KMS-11 (cell line): ENCODE measurements around the gene OR9G1.

Experiments used
- H2AFZ ChIP-seq: fragments of 200-600 bp; sonication (generic); 2 replicates; pipeline ENCODE4 v1.6.1; 2016; ENCODE audit warnings: antibody characterized with exemption, mixed run types, low read depth
- H3K27ac ChIP-seq: fragments of 200-600 bp; sonication (generic); 2 replicates; pipeline ENCODE4 v1.6.1; 2016; ENCODE audit warnings: mild to moderate bottlenecking, mixed run types
- H3K27me3 ChIP-seq: fragments of 200-600 bp; sonication (generic); 2 replicates; pipeline ENCODE4 v1.6.1; 2017; ENCODE audit warnings: mild to moderate bottlenecking, low read depth, mixed run types, moderate library complexity; ENCODE audit not compliant: insufficient read depth
- H3K36me3 ChIP-seq: fragments of 200-600 bp; sonication (generic); 2 replicates; pipeline ENCODE4 v1.6.1; 2017; ENCODE audit warnings: mild to moderate bottlenecking, mixed run types; ENCODE audit not compliant: insufficient read depth
- H3K4me1 ChIP-seq: fragments of 200-600 bp; sonication (generic); 2 replicates; pipeline ENCODE4 v1.6.1; 2016; ENCODE audit warnings: mild to moderate bottlenecking, low read depth, mixed run types; ENCODE audit not compliant: poor library complexity, severe bottlenecking
- H3K4me2 ChIP-seq: fragments of 200-600 bp; sonication (generic); 2 replicates; pipeline ENCODE4 v1.7.0; 2016; ENCODE audit warnings: mild to moderate bottlenecking, mixed run types
- H3K4me3 ChIP-seq: fragments of 200-600 bp; sonication (generic); IDR thresholded peaks from 2 replicates; pipeline ENCODE4 v1.6.1; 2017; ENCODE audit warnings: low read depth, low read length, mixed read lengths; ENCODE audit not compliant: insufficient read depth
- H3K79me2 ChIP-seq: fragments of 200-600 bp; sonication (generic); 2 replicates; pipeline ENCODE4 v1.6.1; 2016; ENCODE audit warnings: low read depth, mixed run types; ENCODE audit not compliant: insufficient read depth
- H3K9ac ChIP-seq: fragments of 200-600 bp; sonication (generic); 2 replicates; pipeline ENCODE4 v1.6.1; 2016; ENCODE audit warnings: mild to moderate bottlenecking, mixed run types
- H4K20me1 ChIP-seq: fragments of 200-600 bp; sonication (generic); 2 replicates; pipeline ENCODE4 v1.6.1; 2016; ENCODE audit warnings: mild to moderate bottlenecking, mixed run types; ENCODE audit not compliant: insufficient read depth
- CTCF ChIP-seq: fragments of 200-600 bp; sonication (generic); conservative IDR thresholded peaks from 2 replicates; pipeline ENCODE4 v1.6.1; 2017; ENCODE audit warnings: low read depth, mild to moderate bottlenecking, antibody characterized with exemption, low read length, moderate library complexity, mixed read lengths

The OR9G1 gene

DNA sequence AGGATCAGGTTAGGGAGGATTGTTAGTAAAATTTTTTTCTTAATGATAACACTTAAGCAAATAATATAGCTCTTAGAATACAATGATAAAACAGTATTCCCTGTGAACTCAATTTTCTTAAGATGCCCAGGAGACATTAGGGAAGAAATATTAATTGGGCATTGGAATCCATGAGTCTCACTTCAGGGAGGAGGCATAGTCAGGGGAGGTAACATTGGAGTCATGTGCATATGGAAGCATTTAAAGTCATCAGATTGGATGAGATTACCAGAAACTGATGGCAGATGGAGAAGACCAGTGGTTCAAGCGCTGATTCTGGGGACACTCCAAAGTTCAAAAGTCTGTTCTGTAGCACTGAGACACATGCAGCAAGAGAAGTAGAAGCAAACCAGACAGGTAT is at the start of gene OR9G1:
Gene OR9G1, plus strand, starts transcription at position 301 of the 400 bp plus-strand sequence. CDS start 1,293 bp downstream, outside the sequence.
- H4K20me1 ChIP-seq = no peaks in the 10 kb centered on the region
- TF ChIP-seq CTCF = no peak
- no peak within 1 kb of the TSS for H3K4me3 ChIP-seq
- H3K27me3 ChIP-seq = no peaks in the 10 kb centered on the region
- no peak within 1 kb of the TSS for H3K9ac ChIP-seq
- H3K36me3 ChIP-seq = no peaks in the 10 kb centered on the region
- H3K27ac ChIP-seq = no peak within 1 kb of the TSS
- H3K4me1 ChIP-seq = peaks cover 36% of the 10 kb centered on the region
- H3K79me2 ChIP-seq = no peaks in the 10 kb centered on the region
- H3K4me2 ChIP-seq = no peak within 1 kb of the TSS
- H2AFZ ChIP-seq = no peak within 1 kb of the TSS

GRCh38 chr11:56659755-56660154 is 39.1 kb upstream of the OR9G1 start:
- Histone ChIP-seq H3K36me3 (no peaks in the 10 kb centered on the region), H2AFZ (no peak overlapping the region), H3K9ac (no peak overlapping the region), H3K4me1 (no peaks in the 10 kb centered on the region), H4K20me1 (no peaks in the 10 kb centered on the region), H3K27ac (no peak overlapping the region), H3K27me3 (no peaks in the 10 kb centered on the region), H3K79me2 (no peaks in the 10 kb centered on the region), H3K4me2 (no peak overlapping the region), H3K4me3 (no peak overlapping the region)
- TF ChIP-seq CTCF = no peak

GRCh38 chr11:56663386-56663785 is 35.5 kb upstream of the OR9G1 start, which contains the start of gene OR5AR1:
OR5AR1 (plus strand) TSS chr11:56663686; CDS start chr11:56663686, 0 bp downstream.
- Histone ChIP-seq H4K20me1 (no peaks in the 10 kb centered on the region), H3K27me3 (no peaks in the 10 kb centered on the region), H3K4me2 (no peak within 1 kb of the TSS), H3K9ac (no peak within 1 kb of the TSS), H3K4me3 (no peak within 1 kb of the TSS), H2AFZ (no peak within 1 kb of the TSS), H3K27ac (no peak within 1 kb of the TSS), H3K79me2 (no peaks in the 10 kb centered on the region), H3K4me1 (no peaks in the 10 kb centered on the region), H3K36me3 (no peaks in the 10 kb centered on the region)
- no peak for TF ChIP-seq CTCF

DNA sequence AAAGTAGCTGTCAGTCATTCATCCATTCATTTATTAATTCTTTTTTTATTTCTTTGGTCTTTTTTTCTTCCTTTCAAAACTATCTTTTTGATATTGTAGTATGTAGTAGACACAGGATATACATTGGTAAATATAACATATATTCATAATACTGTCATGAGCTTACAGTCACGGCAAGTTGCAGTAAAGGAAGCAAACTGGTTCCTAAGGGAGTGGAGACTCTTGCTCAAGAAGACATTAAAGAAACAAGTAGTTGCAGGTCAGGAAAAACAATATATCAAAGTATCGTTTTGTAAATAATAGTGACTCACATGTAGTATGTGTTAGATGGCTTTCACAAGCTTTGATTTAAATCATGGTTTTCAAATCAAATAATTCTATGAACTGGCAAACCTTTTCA is 27.9 kb upstream of the OR9G1 start:
- no peak for TF ChIP-seq CTCF
- Histone ChIP-seq H3K9ac (no peak overlapping the region), H4K20me1 (no peaks in the 10 kb centered on the region), H3K4me1 (no peaks in the 10 kb centered on the region), H2AFZ (no peak overlapping the region), H3K36me3 (no peaks in the 10 kb centered on the region), H3K27ac (no peak overlapping the region), H3K79me2 (no peaks in the 10 kb centered on the region), H3K4me2 (no peak overlapping the region), H3K4me3 (no peak overlapping the region), H3K27me3 (no peaks in the 10 kb centered on the region)
